Liver (tissue), 3 donors: ENCODE data around the gene CABCOCO1.

Experiments used
- ATF3 ChIP-seq: IDR thresholded peaks from 2 replicates; pipeline ENCODE4 v1.6.1; 2016; ENCODE audit warnings: antibody characterized with exemption
- CTCF ChIP-seq: fragments of 150-350 bp; IDR thresholded peaks from 2 replicates; pipeline ENCODE4 v1.5.1; 2017; ENCODE audit warnings: improper control_type of control experiment, low read depth, low read length; ENCODE audit not compliant: missing input control
- EGR1 ChIP-seq, 2 donors: IDR thresholded peaks; 2 replicates each; pipeline ENCODE4 v1.6.1; 2016 to 2018; ENCODE audit warnings: antibody characterized with exemption in 2 of 2, low read depth in 2 of 2
- FOXA1 ChIP-seq: IDR thresholded peaks from 2 replicates; pipeline ENCODE4 v1.6.1; 2016; ENCODE audit warnings: antibody characterized with exemption
- GABPA ChIP-seq, 2 donors: IDR thresholded peaks in 1 of 2; conservative IDR thresholded peaks in 1 of 2; 2 replicates each; pipeline ENCODE4 v1.6.1; 2016; ENCODE audit warnings: antibody characterized with exemption in 2 of 2, mild to moderate bottlenecking in 1 of 2, moderate library complexity in 1 of 2
- JUND ChIP-seq, 2 donors: IDR thresholded peaks; 2 replicates each; pipeline ENCODE4 v1.6.1; 2016; ENCODE audit warnings: antibody characterized with exemption in 2 of 2
- MAX ChIP-seq: IDR thresholded peaks from 2 replicates; pipeline ENCODE4 v1.6.1; 2016; ENCODE audit warnings: antibody characterized with exemption
- NR2F2 ChIP-seq: IDR thresholded peaks from 2 replicates; pipeline ENCODE4 v1.6.1; 2016; ENCODE audit warnings: antibody characterized with exemption
- RAD21 ChIP-seq, 2 donors: IDR thresholded peaks; 2 replicates each; pipeline ENCODE4 v1.6.1; 2016; ENCODE audit warnings: antibody characterized with exemption in 2 of 2, mild to moderate bottlenecking in 2 of 2
- REST ChIP-seq: IDR thresholded peaks from 2 replicates; pipeline ENCODE4 v1.6.1; 2016; ENCODE audit warnings: antibody characterized with exemption, mild to moderate bottlenecking
- SP1 ChIP-seq: IDR thresholded peaks from 2 replicates; pipeline ENCODE4 v1.6.1; 2018; ENCODE audit warnings: antibody characterized with exemption, mild to moderate bottlenecking
- YY1 ChIP-seq: IDR thresholded peaks from 2 replicates; pipeline ENCODE4 v1.6.1; 2016; ENCODE audit warnings: antibody characterized with exemption, mild to moderate bottlenecking
- ZBTB33 ChIP-seq: IDR thresholded peaks from 2 replicates; pipeline ENCODE4 v1.6.1; 2016; ENCODE audit warnings: antibody characterized with exemption
- donor health status: healthy.
- donor health status: healthy.

GRCh38 chr10:61662794-61663259 is at the start of gene CABCOCO1:
- TF ChIP-seq CTCF (no peak), ATF3 (no peak), EGR1 (IDR thresholded peaks at IDR 0.05; ENCODE audit: low read depth in 2 of 2) (no peak), NR2F2 (no peak), REST (no peak), JUND (IDR thresholded peaks at IDR 0.05) (no peak), YY1 (no peak), MAX (no peak), SP1 (no peak), FOXA1 (no peak), RAD21 (IDR thresholded peaks at IDR 0.05) (peak; percentile 12 to 34), GABPA (IDR thresholded peaks at IDR 0.05 in 1 of 2, conservative IDR thresholded peaks at IDR 0.05 in 1 of 2) (no peak), ZBTB33 (no peak)
